ENCODE measurements around the gene FTCD.

- peak in 1 of 2 donors; percentile 30 for TF ChIP-seq POLR2AphosphoS5 (IDR thresholded peaks at IDR 0.05; ENCODE audit: insufficient read depth in 1 of 2, low read depth in 1 of 2)
- TF ChIP-seq CTCF (IDR thresholded peaks at IDR 0.05): no peak
Measured at GRCh38 chr21:46110499-46111192, 44.7 kb downstream of the FTCD start.

All from vagina (tissue), 2 donors.